ENCODE data around the gene VASP.

VASP gene

DNA sequence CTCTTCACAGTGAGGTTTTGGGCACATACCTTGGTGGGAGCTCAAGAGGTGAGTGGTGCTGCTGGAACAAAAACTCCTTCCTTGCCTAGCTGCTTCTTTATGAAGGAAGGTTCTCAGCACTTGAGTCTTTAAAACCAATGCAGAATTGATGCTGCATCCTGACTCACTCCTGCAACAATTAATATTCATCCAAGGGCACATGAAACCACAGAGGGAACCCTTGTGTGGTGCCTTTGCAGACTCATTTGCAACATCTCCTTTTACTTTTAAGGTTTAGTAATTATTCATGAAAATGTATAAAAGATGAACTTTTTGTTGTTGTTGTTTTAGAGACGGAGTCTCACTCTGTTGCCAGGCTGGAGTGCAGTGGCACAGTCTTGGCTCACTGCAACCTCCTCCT is 47.2 kb downstream of the VASP start:
- DNase-seq (ENCODE audit: low spot score), result no peak

DNA sequence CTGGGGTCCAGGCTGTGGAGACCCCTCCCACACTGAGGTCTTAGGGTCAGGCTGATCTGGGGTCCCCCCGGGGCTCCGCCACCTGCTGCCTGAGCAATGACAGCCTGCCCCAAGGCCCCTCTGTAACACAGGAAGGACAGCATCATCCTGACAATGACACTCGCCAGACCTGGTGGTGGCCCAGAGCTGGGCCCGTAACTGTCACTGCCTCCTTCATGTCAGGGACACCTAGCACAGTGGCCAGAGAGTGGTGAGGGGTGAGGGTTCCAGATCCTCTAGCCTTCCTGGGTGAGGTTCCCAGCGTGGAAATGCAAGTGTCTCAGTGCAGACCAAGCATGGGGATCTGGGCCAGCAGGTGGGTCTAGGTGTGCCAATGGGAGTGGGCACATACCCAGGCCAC is 49.6 kb downstream of the VASP start:
- no peak for DNase-seq (ENCODE audit: low spot score)

DNA sequence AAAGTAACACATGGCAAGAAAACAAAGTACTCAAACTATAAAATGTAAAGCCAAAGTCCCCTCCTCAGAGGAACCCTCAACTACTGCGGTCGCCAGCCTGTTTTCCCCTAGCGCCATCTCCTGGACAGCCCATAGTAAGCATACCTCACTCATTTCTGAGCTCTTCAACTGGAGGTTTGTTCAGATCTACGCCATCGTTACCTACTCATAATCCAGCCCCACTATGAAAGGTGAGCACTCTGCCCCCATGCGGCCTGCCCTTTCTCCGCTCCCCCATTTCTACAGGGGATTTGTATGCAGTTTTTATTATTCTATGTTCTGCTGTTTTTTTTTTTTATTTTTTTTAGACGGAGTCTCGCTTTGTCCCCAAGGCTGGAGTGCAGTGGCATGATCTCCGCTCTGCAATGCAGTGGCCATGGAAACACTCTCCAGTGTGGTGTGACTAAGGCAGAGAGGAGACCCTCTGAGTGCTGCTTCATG is 51.2 kb downstream of the VASP start:
- peak; percentile 75 for DNase-seq (ENCODE audit: low spot score)

DNA sequence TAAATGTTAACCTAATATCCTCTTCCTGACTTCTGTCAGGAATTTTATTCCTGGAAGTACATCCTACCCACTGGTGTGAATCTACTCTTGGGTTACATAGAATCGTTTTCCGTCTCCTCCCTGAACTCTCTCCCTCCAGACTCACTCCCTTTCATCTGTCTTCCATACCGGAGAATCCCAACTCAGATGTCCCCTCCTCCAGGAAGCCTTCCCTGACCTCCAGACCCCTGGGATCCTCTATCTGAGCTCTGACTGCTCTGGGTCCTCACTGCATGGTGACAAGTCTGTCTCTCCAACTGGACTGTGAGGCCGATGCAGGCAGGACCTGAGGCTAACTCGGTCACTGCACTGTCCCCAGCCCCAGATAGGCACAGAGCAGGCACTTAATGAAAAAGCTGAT is 52.8 kb downstream of the VASP start:
- DNase-seq (ENCODE audit: low spot score), result no peak

- DNase-seq (ENCODE audit: low spot score), result no peak
These were observed 53.4 kb downstream of the VASP start for GRCh38 chr19:45560686-45561085.

- no peak for DNase-seq (ENCODE audit: low spot score)
These were observed 57.0 kb downstream of the VASP start for GRCh38 chr19:45564131-45564780.

- no peak for DNase-seq (ENCODE audit: low spot score)
These were observed 60.3 kb downstream of the VASP start for GRCh38 chr19:45567609-45568008.

DNA sequence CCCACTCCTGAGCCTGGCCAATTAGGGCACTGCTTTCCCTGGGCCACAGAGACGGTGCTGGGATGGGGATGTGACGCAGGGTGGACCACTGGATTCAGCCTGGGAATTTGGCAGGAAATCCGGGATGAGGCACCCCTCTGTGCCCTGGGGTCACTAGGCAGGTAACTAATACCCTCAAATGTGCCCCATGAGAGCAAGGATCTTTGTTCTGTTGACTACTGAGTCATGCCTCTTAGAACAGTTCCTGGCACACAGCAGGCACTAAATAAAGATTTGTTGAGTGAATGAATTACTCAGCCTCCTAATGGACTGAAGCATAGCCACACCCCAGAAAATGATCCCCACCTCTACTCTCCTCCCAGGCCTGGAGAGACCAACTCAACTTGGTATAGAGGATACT is 61.5 kb downstream of the VASP start:
- DNase-seq (ENCODE audit: low spot score), result no peak

DNA sequence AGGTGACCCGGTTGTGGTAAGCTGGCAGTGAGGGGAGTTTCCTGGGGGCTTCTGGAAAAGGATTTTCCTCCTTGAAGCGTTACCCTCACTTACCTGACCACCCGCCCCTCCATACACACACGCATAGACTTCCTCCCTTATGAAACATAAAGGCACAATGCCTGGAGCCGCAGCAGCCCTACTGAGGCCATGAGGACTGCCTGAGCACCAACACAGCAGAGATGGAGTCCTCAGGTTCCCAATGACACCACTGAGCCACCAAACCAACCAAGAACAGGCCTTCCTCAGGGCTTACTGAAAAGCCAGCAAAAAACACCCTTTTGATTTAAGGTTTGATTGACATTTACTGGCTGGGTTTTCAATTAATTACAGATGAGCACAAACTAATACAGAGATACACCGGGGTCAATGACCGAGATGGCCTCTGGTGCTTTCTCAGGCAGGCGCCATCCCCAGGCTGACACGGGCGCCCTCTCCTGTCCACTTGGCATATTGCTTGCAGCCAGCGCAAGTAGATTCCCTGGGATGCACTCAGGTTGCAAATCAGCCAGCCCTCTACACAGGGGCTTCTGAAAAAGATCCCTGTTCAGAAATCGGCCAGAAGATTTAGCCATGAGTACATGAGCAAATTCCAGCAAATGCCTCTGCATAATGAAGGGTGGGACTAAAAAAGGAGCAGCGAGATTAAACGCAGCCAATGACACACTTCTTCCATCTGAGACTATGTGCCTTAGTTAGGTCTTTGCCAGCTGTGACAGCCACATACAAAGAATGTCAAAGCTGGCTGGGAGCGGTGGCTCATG is 62.5 kb downstream of the VASP start:
- peak; percentile 57 for DNase-seq (ENCODE audit: low spot score)

DNA sequence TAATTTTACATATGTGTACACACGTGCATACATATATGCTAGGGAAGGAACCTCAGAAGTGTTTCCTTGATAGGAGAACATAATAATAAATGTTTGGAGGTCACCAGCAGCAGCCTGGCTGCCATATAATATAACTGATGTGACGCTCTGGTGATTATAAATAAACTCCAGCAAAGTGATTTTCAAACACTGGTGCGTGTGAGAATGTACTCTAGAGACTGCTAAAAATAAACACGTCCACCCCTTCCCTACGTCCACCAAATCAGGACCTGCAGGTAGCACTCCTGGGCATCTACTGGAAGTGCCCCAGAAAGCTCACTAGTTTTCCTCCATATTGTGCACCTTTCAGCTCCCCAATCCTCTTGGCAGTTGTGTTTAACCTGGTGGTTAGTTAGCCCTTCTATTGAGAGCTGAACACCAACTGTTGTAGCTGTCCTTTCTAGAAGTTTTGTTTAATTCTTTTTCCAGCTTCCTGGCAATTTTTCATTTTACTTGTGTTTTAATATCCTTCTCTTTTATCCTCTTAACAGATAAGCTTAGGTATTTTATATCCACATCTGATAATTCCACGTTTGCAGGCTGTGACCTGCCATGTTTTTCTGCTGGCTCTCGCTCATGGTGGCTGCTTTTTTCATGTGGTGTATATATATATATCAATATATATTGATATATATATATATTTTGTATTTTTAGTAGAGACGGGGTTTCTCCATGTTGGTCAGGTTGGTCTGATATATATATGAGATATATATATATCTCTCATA is 64.4 kb downstream of the VASP start:
- no peak for DNase-seq (ENCODE audit: low spot score)

DNA sequence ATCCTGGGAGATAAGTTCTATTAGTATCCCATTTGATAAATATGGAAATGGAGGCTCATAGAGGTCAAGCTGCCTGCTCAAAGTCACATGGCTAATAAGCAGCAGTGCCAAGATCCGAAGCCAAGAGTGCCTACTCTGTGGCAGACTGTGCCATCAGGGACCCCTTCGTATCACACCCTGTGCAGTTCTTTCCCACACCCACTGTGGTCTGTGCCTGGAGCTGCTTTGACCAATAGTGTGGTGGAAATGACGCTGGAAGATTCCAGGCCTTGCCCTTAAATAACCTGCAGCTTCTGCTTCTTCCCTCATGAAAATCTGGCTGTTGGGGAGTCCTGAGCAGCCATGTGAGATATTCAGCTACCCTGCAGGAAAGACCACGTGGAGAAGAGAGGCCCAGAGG is 67.2 kb downstream of the VASP start:
- no peak for DNase-seq (ENCODE audit: low spot score)

DNA sequence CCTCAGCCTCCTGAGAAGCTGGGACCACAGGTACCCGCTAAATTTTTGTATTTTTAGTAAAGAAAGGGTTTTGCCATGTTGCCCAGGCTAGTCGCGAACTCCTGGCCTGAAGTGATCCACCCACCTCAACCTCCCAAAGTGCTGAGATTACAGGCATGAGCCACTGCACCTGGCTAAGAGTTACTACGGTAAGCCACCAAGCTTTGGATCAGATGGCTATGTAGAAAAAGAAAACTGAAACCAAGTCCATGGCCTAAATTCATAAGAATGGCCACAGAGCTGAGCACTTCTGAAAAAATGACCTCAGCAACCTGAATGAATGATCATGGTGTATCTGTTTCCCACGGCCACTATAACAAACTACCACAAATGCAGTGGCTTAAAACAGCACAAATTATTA is 67.9 kb downstream of the VASP start:
- DNase-seq (ENCODE audit: low spot score), result no peak

Data from activated CD4-positive, alpha-beta T cell treated with anti-CD3 and anti-CD28 coated beads, Interleukin-2, Interleukin-4, amounts not matched to agents 100 ng/mL and 50 ng/mL, durations not matched to agents 16 hours and 8 hours (primary cell).